ENCODE measurements around the gene GPR149.

Gene GPR149

GRCh38 chr3:154345422-154346122 is 84.4 kb downstream of the GPR149 start:
- no peak for DNase-seq

GRCh38 chr3:154338570-154338969 is 91.4 kb downstream of the GPR149 start:
- DNase-seq, result no peak

GRCh38 chr3:154338008-154338407 is 92.0 kb downstream of the GPR149 start:
- DNase-seq, result no peak

GRCh38 chr3:154334973-154335420 is 95.0 kb downstream of the GPR149 start:
- DNase-seq, result peak; percentile 35

- DNase-seq, result no peak
Observed at GRCh38 chr3:154327871-154328270, 102.1 kb downstream of the GPR149 start.

- DNase-seq, result no peak
Observed at GRCh38 chr3:154324919-154325318, 105.1 kb downstream of the GPR149 start.

- peak; percentile 85 for DNase-seq
Observed at GRCh38 chr3:154323891-154324738, 105.9 kb downstream of the GPR149 start, which contains the start of gene DHX36. TSS of gene DHX36 (minus strand) at chr3:154324487. CDS start at chr3:154324416, 71 bp downstream.

- DNase-seq, result no peak
Observed at GRCh38 chr3:154316974-154317767, 112.8 kb downstream of the GPR149 start.

- no peak for DNase-seq
Observed at GRCh38 chr3:154314152-154314551, 115.8 kb downstream of the GPR149 start.

GRCh38 chr3:154310840-154311239 is 119.2 kb downstream of the GPR149 start:
- no peak for DNase-seq

- no peak for DNase-seq
Observed at GRCh38 chr3:154307363-154307762, 122.6 kb downstream of the GPR149 start.

GRCh38 chr3:154304936-154305335 is 125.1 kb downstream of the GPR149 start:
- DNase-seq, result no peak

GRCh38 chr3:154304116-154304786 is 125.7 kb downstream of the GPR149 start:
- no peak for DNase-seq

- no peak for DNase-seq
Observed at GRCh38 chr3:154301561-154301960, 128.4 kb downstream of the GPR149 start.

GRCh38 chr3:154294016-154294415 is 136.0 kb downstream of the GPR149 start:
- DNase-seq, result no peak

- DNase-seq, result no peak
Observed at GRCh38 chr3:154290187-154290586, 139.8 kb downstream of the GPR149 start.
